ENCODE measurements around the gene CDC20. TPM values are rescaled to one million over a fixed set of nuclear protein-coding genes. Genes with fewer than 3 reads are reported as not detected.
"Not testable (repeated sequence)": the region's sequence is repeated elsewhere in the genome, so short reads cannot be mapped to it uniquely, and the experiment has no call there.

The CDC20 gene
- polyA plus RNA-seq, 1 experiment: 22.8 TPM

DNA sequence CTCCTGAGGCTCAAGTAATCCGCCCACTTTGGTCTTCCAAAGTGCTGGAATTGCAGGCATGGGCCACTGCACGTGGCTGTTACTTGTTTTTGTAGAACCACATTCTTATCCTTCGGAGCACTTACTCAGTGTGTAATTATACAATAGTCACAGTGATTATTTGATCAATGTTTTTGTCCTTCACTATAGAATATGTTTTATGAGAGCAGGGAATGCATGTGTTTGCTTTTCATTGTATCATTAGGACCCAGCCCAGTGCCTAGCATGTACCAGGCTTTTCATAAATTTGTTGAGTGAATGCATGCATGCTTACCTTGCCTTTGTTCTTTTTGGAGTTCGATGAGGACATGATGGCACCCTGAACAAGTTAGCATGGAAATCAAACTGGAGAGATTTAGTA is 36.7 kb downstream of the CDC20 start:
- DNase-seq (ENCODE audit: low read depth, low spot score): no peak
- ChIA-PET CTCF (interaction anchor here (2.0 kb wide), 1 partner anchor 169 kb away, joined by 5 read pairs; no protein-coding TSS in a partner anchor), POLR2A (no interaction called here)
- Histone ChIP-seq H3K27me3 (ENCODE audit: control insufficient read depth, insufficient read depth, low read length) (no peaks in the 10 kb centered on the region), H3K9me3 (ENCODE audit: control insufficient read depth, insufficient read depth, low read length) (no peaks in the 10 kb centered on the region), H3K27ac (ENCODE audit: low read depth, low read length) (no peak overlapping the region), H3K4me3 (ENCODE audit: low read depth, low read length) (no peak overlapping the region)
- TF ChIP-seq CTCF (IDR thresholded peaks at IDR 0.05; ENCODE audit: low read depth, low read length): no peak

- DNase-seq (ENCODE audit: low read depth, low spot score): no peak
- no peak for TF ChIP-seq CTCF (IDR thresholded peaks at IDR 0.05; ENCODE audit: low read depth, low read length)
- ChIA-PET CTCF (interaction anchor here (1.2 kb wide), 1 partner anchor 169 kb away, joined by 5 read pairs; no protein-coding TSS in a partner anchor), POLR2A (no interaction called here)
- Histone ChIP-seq H3K9me3 (ENCODE audit: control insufficient read depth, insufficient read depth, low read length) (no peaks in the 10 kb centered on the region), H3K4me3 (ENCODE audit: low read depth, low read length) (no peak overlapping the region), H3K27ac (ENCODE audit: low read depth, low read length) (no peak overlapping the region), H3K27me3 (ENCODE audit: control insufficient read depth, insufficient read depth, low read length) (no peaks in the 10 kb centered on the region)
Measured at GRCh38 chr1:43396059-43396458, 37.3 kb downstream of the CDC20 start.

DNA sequence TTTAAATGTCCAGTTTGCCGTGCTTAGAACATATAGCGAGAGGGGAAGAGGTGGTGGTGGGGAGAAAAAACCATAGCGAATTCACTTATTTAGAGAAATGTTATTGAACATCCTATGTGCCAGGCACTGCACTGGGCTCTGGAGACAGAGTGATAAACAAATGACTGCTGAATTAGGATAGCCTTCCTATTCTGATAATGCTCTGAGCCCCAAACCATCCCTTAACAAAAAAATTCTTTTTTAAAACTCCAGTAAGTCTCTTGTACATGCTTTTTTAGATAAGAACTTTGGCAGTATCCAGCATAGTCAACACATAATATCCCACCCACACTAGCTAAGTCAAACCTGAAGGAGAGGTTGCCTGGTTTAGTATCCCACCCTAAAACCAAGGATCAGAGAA is 39.4 kb downstream of the CDC20 start:
- H3K27me3 ChIP-seq (ENCODE audit: control insufficient read depth, insufficient read depth, low read length): no peaks in the 10 kb centered on the region
- DNase-seq (ENCODE audit: low read depth, low spot score): no peak
- ChIA-PET POLR2A (interaction anchor here (0.7 kb wide), 1 partner anchor 174 kb away, joined by 3 read pairs; no protein-coding TSS in a partner anchor), CTCF (no interaction called here)
- no peak overlapping the region for H3K27ac ChIP-seq (ENCODE audit: low read depth, low read length)
- TF ChIP-seq CTCF (IDR thresholded peaks at IDR 0.05; ENCODE audit: low read depth, low read length): no peak
- no peaks in the 10 kb centered on the region for H3K9me3 ChIP-seq (ENCODE audit: control insufficient read depth, insufficient read depth, low read length)
- no peak overlapping the region for H3K4me3 ChIP-seq (ENCODE audit: low read depth, low read length)

GRCh38 chr1:43400441-43400840 is 41.7 kb downstream of the CDC20 start:
- H3K4me3 ChIP-seq (ENCODE audit: low read depth, low read length); H3K9me3 ChIP-seq (ENCODE audit: control insufficient read depth, insufficient read depth, low read length); H3K27me3 ChIP-seq (ENCODE audit: control insufficient read depth, insufficient read depth, low read length); DNase-seq (ENCODE audit: low read depth, low spot score); H3K27ac ChIP-seq (ENCODE audit: low read depth, low read length); POLR2A ChIA-PET: not testable (repeated sequence)
- CTCF ChIA-PET: interaction anchor here (0.7 kb wide), 1 partner anchor 651 kb away, joined by 3 read pairs; no protein-coding TSS in a partner anchor

DNA sequence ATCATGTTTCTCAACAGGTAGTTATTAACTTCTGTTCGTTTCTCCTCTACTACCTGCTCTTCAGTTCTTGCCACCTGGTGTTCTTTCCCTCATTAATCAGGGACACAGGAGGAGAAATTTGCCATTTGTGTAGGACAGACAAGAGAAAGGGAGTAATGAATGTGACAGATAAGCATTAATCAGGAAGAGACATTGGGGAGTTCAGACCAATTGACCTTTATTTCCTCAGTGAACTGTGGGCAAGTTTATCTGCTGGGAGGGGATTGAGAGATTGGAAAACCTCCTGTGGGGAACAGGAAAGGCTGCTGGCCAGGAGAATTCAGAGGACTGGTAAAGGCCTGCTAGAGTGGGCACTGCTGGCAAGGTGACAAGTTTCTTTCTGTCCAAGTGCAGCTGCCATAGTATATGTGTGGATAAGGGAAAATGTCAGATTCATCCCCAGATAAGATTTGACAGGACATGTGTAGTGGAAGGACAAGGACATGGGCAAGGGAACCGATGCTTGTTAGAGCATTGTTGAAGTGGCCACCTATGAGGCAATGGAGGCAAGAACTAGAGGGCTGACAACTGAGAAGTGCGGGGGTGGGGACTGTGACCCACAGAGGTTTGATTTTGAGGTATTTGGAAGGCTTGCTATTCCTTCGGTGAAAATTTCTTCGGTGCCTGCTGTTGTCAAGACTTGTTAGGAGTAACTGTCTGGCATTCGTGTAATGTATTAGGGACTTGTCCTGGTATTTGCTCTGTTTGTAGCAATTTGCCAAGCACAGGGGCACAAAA is 43.5 kb downstream of the CDC20 start:
- CTCF ChIA-PET: interaction anchor here (0.6 kb wide), 1 partner anchor 16 kb away, joined by 7 read pairs; no protein-coding TSS in a partner anchor
- DNase-seq (ENCODE audit: low read depth, low spot score): no peak
- Histone ChIP-seq H3K27me3 (ENCODE audit: control insufficient read depth, insufficient read depth, low read length) (no peaks in the 10 kb centered on the region), H3K4me3 (ENCODE audit: low read depth, low read length) (no peak overlapping the region), H3K9me3 (ENCODE audit: control insufficient read depth, insufficient read depth, low read length) (no peaks in the 10 kb centered on the region), H3K27ac (ENCODE audit: low read depth, low read length) (no peak overlapping the region)
- POLR2A ChIA-PET: no interaction called here
- TF ChIP-seq CTCF (IDR thresholded peaks at IDR 0.05; ENCODE audit: low read depth, low read length): no peak

All from AG04450 (cell line).